DOHH2 (cell line): ENCODE data around the gene OGFOD3.

Experiments
- H3F3A ChIP-seq: fragments of 200-600 bp; sonication (generic), shearing (Covaris generic); 2 replicates; pipeline ENCODE4 v1.6.0; 2016; ENCODE audit warnings: antibody characterized with exemption, mild to moderate bottlenecking; ENCODE audit not compliant: control insufficient read depth, insufficient read depth
- H3K27ac ChIP-seq: fragments of 200-600 bp; sonication (generic); 2 replicates; pipeline ENCODE4 v1.5.1; 2014; ENCODE audit warnings: low read depth, mild to moderate bottlenecking, low read length, moderate library complexity
- H3K27me3 ChIP-seq: fragments of 200-600 bp; sonication (generic); 2 replicates; pipeline ENCODE4 v1.6.1; 2014; ENCODE audit warnings: mild to moderate bottlenecking, low read length, mixed read lengths; ENCODE audit not compliant: control insufficient read depth
- H3K36me3 ChIP-seq: fragments of 200-600 bp; sonication (generic); 2 replicates; pipeline ENCODE4 v1.6.1; 2014; ENCODE audit warnings: mild to moderate bottlenecking, low read length, moderate library complexity, mixed read lengths; ENCODE audit not compliant: control insufficient read depth
- H3K4me1 ChIP-seq: fragments of 200-600 bp; sonication (generic); 2 replicates; pipeline ENCODE4 v1.6.1; 2014; ENCODE audit warnings: mild to moderate bottlenecking, low read length, mixed read lengths; ENCODE audit not compliant: control insufficient read depth
- H3K4me2 ChIP-seq: fragments of 200-600 bp; sonication (generic); 2 replicates; pipeline ENCODE4 v1.6.0; 2014; ENCODE audit warnings: mild to moderate bottlenecking, low read length, moderate library complexity
- H3K4me3 ChIP-seq: fragments of 200-600 bp; sonication (generic); 2 replicates; pipeline ENCODE4 v1.5.1; 2014; ENCODE audit warnings: mild to moderate bottlenecking, low read length, mixed read lengths
- H3K79me2 ChIP-seq: fragments of 200-600 bp; sonication (generic); 2 replicates; pipeline ENCODE4 v1.6.1; 2014; ENCODE audit warnings: mild to moderate bottlenecking, low read length, mixed read lengths; ENCODE audit not compliant: control insufficient read depth
- H3K9me2 ChIP-seq: fragments of 200-600 bp; sonication (generic); replicated peaks from 2 replicates; pipeline ENCODE4 v1.6.1; 2014; ENCODE audit warnings: mild to moderate bottlenecking, low read length, mixed read lengths; ENCODE audit not compliant: control insufficient read depth
- H3K9me3 ChIP-seq: fragments of 200-600 bp; sonication (generic); 2 replicates; pipeline ENCODE4 v1.6.1; 2014; ENCODE audit warnings: antibody characterized with exemption, low read length, mixed read lengths; ENCODE audit not compliant: control insufficient read depth, insufficient read depth
- H4K20me1 ChIP-seq: fragments of 200-600 bp; sonication (generic); 2 replicates; pipeline ENCODE4 v1.6.0; 2014; ENCODE audit warnings: low read depth, mild to moderate bottlenecking, antibody characterized with exemption, low read length, moderate library complexity; ENCODE audit not compliant: control insufficient read depth, insufficient read depth
- CTCF ChIP-seq: fragments of 200-600 bp; sonication (generic); IDR thresholded peaks from one replicate; pipeline ENCODE4 v1.5.1; 2014; ENCODE audit warnings: antibody characterized with exemption, mild to moderate bottlenecking, low read depth, low read length; ENCODE audit not compliant: poor library complexity, severe bottlenecking
- EZH2phosphoT487 ChIP-seq: fragments of 200-600 bp; sonication (generic); IDR thresholded peaks from 2 replicates; pipeline ENCODE4 v1.6.1; 2017; ENCODE audit warnings: borderline replicate concordance, mild to moderate bottlenecking, antibody characterized with exemption, low read length, moderate library complexity, mixed read lengths

OGFOD3 gene

GRCh38 chr17:82408288-82408937 lies 10.0 kb downstream of the OGFOD3 start:
- TF ChIP-seq EZH2phosphoT487, result no peak
- no peak for TF ChIP-seq CTCF
- Histone ChIP-seq H3K79me2 (no peaks in the 10 kb centered on the region), H3F3A (no peaks in the 10 kb centered on the region), H3K27me3 (no peaks in the 10 kb centered on the region), H3K4me1 (peaks cover 7% of the 10 kb centered on the region; the same call in 1 of the 2 replicates), H3K4me3 (no peak overlapping the region), H3K9me3 (no peaks in the 10 kb centered on the region), H3K36me3 (peaks cover 2% of the 10 kb centered on the region; the same call in 1 of the 2 replicates), H4K20me1 (no peaks in the 10 kb centered on the region), H3K9me2 (no peaks in the 10 kb centered on the region), H3K4me2 (no peak overlapping the region), H3K27ac (no peak overlapping the region)

GRCh38 chr17:82407255-82407654 lies 11.1 kb downstream of the OGFOD3 start:
- Histone ChIP-seq H3K36me3 (peaks cover 6% of the 10 kb centered on the region; the same call in 1 of the 2 replicates), H3K4me2 (no peak overlapping the region), H3K27me3 (no peaks in the 10 kb centered on the region), H3K9me2 (no peaks in the 10 kb centered on the region), H3K4me3 (no peak overlapping the region), H3K27ac (no peak overlapping the region), H3F3A (no peaks in the 10 kb centered on the region), H4K20me1 (no peaks in the 10 kb centered on the region), H3K9me3 (no peaks in the 10 kb centered on the region), H3K4me1 (peaks cover 7% of the 10 kb centered on the region; the same call in 1 of the 2 replicates), H3K79me2 (no peaks in the 10 kb centered on the region)
- TF ChIP-seq CTCF (no peak), EZH2phosphoT487 (no peak)

GRCh38 chr17:82406131-82406671 lies 12.2 kb downstream of the OGFOD3 start:
- Histone ChIP-seq H3F3A (no peaks in the 10 kb centered on the region), H3K4me2 (no peak overlapping the region), H3K4me1 (peaks cover 7% of the 10 kb centered on the region; the same call in 1 of the 2 replicates), H3K4me3 (no peak overlapping the region), H3K36me3 (peaks cover 6% of the 10 kb centered on the region; the same call in 1 of the 2 replicates), H3K79me2 (no peaks in the 10 kb centered on the region), H3K27ac (no peak overlapping the region), H4K20me1 (no peaks in the 10 kb centered on the region), H3K9me2 (no peaks in the 10 kb centered on the region), H3K27me3 (no peaks in the 10 kb centered on the region), H3K9me3 (no peaks in the 10 kb centered on the region)
- TF ChIP-seq EZH2phosphoT487 (no peak), CTCF (no peak)
